ENCODE measurements around the gene IFT25.
A peak's percentile ranks its signal among the peaks of the same experiment; 100 is the strongest.

The IFT25 gene

GRCh38 chr1:53957194-53957818 is 11.8 kb upstream of the IFT25 start:
- peak; percentile 75 for DNase-seq (ENCODE audit: low spot score)

- DNase-seq (ENCODE audit: low spot score), result no peak
Observed at GRCh38 chr1:53956308-53957168, 11.0 kb upstream of the IFT25 start.

DNA sequence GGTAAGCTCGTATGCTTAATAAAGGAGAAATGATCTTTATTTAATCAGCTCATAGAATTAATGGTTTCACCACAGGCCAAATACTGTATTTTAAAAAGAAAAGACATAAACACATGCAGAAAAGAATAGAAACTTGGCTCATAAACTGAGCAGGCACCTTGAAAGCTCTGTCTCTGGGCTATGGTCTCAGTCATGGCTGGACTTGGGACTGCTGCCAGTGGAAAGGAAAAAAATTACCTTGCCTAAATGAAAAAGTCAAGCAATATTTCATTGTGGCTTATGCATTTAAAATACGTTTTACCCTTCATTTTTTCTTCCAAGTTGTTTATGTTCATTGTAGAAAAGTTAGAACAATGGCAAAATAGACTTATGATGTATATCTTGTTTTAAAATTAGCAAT is 8.6 kb upstream of the IFT25 start:
- no peak for DNase-seq (ENCODE audit: low spot score)

DNA sequence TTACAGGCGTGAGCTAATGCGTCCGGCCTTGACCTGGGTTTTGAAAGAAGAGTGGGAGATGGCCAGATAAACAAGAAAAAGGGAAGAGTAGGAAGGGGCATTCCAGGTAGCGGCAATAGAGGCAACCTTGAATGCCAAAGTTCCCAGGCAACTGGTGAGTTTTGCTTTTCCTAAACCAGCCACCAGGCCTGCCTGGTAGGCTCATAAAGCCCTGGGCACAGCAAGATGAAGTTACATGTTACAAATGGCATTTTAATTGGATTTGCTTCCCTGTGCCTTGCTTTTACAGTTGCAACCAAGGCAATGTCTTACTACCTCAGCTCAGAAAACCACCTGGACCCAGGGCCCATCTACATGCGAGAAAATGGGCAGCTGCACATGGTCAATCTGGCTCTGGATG is 6.2 kb upstream of the IFT25 start:
- DNase-seq (ENCODE audit: low spot score), result no peak

DNA sequence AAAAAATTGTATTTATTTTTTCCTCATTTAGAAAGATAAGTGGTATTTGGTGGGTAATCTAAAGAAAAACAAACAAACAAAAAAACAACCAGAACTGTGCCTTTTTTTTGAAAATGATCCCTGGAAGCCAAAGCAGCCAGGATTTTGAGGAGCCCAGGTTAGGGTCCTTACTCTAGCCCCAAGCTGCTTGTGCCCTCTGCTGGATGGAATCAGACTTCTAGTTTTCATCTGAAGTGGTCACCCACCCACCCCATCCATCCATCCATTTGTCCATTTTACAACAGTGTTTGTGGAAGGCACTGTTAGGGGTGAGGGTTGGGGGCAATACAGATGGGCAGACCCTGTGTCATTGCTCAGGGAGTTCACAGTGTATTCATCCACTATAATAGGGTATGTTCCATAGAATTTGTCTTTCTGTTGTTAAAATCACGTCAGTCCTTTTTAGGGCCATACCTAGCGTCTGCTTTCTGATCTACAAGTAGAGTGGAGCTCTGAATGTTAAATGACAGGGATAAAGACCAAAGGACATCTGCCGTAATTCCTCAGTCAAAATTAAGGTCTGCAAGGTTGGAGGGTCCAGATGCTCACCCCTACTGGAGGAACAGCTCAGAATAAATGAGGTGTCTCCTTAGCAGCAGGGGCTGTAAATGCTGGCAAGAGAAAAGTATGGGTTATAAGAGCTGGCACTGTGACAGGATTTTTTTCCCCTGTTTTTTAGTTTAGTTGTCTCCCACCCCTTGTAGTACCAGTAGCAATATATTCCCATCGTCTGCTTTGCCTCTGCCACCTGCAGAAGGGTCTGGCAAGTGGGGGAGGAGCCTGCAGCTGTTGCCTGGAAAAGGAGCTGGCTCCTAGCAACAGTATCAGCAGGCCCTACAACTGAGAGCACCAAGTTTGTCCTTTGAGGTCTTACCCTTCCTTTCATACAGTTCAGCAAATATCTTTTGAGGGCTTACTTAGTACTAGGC is 3.8 kb upstream of the IFT25 start:
- DNase-seq (ENCODE audit: low spot score), result peak; percentile 21

DNA sequence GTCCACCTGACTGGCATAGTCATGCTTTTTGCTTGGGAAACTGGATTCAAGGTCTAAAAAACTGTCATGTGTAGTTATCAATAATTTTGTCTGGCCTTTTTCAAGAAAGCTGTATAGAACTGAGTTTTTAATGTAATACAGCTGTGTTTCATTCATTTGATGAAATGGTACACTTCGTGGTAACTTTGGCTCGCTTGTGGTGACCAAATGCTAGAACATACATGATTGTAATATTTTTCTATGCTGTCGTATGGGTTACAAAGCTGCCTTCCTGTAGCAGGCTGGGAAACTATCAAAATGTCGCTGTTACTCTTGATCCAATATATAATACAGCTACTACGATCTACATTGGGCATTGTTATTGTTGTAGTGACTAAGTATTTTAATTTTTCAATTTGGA is 2.8 kb upstream of the IFT25 start:
- DNase-seq (ENCODE audit: low spot score), result no peak

GRCh38 chr1:53947172-53947907 is 1.8 kb upstream of the IFT25 start:
- DNase-seq (ENCODE audit: low spot score), result no peak

- peak; percentile 99 for DNase-seq (ENCODE audit: low spot score)
Observed at GRCh38 chr1:53946252-53947171, 1.0 kb upstream of the IFT25 start, which contains the start of gene LRRC42. Gene LRRC42, plus strand, starts transcription at chr1:53946350. Its CDS starts 5,650 bp downstream, at chr1:53952000.

DNA sequence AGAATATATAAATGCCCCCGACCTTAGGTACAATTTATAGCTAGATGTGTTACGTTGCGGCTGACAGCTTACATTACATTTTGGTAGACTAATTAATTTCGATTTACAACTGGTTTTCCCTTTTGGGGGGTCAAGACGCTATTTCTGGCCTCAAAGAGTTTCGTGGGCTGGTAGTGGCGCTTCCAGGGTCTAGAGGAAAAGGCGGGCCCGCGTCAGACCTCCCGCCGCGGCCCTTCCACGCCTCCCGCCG is 391 bp downstream of the IFT25 start:
- no peak for DNase-seq (ENCODE audit: low spot score)

DNA sequence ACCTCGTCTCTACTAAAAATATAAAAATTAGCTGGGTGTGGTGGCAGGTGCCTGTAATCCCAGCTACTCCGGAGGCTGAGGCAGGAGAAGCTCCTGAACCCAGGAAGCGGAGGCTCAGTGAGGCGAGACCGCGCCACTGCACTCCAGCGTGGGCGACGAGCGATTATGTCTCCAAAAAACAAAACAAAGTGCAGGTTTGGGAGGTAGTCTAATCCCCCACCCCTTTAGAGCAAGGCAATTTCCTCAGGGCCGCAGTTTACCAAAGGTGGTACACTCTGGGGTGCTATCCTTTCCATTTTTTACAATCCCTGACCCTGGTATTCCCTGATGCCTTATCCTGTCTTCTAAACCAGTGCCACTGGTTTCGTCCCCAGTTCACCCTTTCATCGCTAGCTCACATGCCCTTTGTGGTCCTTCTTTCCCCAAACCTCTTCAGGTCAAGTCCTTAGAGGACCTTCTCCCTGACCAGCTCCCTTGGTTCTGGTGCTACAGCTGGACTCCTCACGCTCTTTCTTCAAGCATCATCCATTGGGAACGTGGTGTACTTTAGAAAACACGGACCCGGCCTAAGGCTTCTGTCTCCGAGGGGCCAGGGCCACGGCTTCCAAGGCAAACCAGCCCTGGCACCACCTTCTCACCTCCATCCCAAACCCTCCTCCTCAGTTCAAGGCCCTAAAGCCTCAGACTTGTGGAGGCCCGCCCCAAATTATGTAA is 873 bp downstream of the IFT25 start:
- DNase-seq (ENCODE audit: low spot score), result no peak

- DNase-seq (ENCODE audit: low spot score), result no peak
Observed at GRCh38 chr1:53943490-53944043, 1.9 kb downstream of the IFT25 start.

DNA sequence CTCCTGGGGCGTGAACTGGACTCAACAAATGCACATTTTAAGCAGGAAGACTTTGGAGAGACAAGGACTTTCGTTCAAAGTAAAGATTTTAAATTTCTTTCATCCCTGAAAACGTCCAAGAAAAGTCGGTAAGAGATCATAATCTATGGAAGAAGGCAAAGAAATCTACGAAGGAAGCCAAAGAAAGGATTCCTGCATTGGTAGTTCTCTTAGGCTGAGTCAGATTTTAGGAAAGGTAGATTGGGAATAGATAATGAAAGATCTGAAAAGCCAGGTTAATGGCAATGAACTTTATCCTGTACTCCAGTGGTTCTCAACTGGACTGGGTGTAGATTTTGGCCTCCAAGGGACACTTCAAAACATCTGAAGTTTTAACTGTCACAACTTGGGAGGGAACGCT is 2.4 kb downstream of the IFT25 start:
- DNase-seq (ENCODE audit: low spot score), result no peak

DNA sequence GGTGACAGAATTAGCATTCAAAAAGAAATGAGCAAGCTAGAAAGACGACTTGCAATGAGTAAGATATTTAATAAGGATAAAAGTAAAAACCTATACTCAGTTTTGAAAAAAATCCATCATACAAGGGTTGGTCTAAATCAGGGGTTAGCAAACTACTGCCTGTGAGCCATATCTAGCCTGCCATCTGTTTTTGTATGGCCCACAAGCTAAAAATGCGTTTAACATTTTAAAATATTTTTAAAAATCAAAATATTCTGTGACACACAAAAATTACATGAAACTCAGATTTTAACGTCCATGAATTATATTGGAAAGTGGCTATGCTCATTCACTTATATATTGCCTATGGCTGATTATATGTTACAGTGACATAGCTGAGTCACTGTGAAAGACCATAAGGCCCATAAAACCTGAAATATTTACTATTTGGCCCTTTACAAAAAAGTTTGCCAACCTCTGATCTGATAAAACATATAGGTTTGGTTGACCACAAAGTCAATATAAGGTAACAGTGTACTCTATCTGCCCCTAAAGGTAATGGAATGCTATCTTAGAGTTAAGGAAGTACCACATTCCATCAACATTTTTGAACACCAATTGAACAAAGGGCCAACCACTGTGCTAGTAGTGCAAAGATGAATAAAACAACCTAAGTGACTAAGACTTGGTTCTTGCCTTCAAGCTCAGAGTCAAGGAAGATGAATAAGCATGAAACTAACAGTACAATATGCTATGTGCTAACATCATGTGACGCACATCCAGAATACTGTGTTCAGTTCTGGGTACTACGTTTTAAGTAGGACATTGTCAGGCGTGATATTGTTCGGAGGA is 3.2 kb downstream of the IFT25 start:
- DNase-seq (ENCODE audit: low spot score), result no peak

DNA sequence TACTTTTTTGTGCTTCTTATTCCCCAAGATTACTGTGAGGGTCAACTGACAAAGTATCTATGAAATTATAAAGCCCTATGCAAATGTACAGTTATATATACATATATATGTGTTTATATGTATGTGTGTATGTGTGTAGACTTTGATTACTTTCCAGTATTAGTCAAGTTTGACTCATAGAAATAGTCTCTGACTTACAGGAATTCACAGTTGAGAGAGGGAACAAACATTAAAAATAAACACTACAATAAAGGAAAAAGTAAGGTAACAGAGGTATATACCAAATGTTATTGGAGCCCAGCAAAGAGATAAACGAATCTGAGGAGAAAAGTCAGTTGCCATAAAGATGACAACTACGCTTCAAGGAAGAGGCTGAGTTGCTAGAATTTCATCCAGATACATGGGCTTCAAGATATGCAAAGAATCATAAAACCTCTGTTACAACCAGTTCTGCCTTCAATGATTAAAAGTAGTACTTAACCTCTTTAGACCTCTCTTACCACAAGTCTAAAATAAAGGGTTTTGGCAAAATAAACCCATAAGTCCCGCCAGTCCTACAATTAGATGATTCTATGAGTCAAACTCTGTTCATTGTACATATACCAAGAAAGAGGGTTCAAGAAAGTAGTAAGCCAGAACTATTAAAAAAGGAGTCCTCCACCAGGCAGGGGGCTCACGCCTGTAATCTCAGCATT is 7.2 kb downstream of the IFT25 start:
- no peak for DNase-seq (ENCODE audit: low spot score)

- no peak for DNase-seq (ENCODE audit: low spot score)
Observed at GRCh38 chr1:53936430-53936829, 9.1 kb downstream of the IFT25 start.

GRCh38 chr1:53934170-53934765 is 11.2 kb downstream of the IFT25 start:
- DNase-seq (ENCODE audit: low spot score), result no peak

DNA sequence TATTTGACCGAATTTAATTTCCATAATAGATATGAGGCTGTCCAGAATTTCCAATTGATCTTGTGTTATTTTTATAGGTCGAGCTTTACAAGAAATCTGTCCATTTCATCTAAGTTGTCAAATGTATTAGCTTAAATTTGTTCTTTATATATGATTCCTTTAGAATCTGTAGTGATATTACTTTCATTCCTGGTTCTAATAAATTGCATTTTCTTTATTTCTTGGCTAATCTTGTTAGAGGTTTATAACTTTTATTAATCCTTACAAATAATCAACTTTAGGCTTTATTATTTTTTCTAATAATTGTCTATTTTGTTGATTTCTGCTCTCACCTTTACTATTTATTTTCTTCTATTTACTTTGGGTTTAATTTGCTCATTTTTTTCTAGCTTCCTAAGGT is 14.0 kb downstream of the IFT25 start:
- DNase-seq (ENCODE audit: low spot score), result no peak

GRCh38 chr1:53930932-53931331 is 14.6 kb downstream of the IFT25 start:
- no peak for DNase-seq (ENCODE audit: low spot score)

Measured in AG08395 (cell line).